ENCODE measurements around the gene SALL3.
"Not testable (repeated sequence)": the region's sequence is repeated elsewhere in the genome, so short reads cannot be mapped to it uniquely, and the experiment has no call there.

SALL3 gene

DNA sequence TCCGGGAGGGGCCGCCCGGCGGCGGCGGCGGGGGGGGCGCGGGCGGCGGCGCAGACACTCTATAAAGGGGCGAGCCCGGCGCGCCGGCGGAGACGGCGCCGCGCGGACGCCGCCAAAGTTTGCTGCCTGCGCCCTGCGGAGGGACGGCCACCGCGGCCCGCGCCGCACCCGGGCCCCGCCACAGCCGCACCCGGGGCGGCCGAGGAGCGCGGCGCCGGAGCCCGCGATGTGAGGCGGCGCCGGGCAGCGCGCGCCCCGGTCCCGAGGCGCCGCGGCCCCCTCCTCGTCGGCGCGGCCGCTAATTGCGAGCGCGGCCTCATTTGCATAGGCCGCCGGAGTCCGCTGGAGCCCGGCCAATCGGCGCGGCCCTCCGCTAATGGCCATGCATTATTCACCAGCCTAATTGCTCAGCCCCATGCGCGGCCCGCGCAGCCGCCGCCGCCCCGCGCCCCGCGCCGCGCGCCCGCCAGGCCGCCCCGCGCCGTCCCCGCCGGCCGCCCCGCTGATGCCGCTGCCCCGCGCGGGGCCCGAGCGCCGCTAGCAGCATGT is at the start of gene SALL3:
Gene SALL3, plus strand, starts transcription at position 89 of the 549 bp plus-strand sequence. Its CDS starts 457 bp downstream, at position 546.
- DNase-seq = no peak

DNA sequence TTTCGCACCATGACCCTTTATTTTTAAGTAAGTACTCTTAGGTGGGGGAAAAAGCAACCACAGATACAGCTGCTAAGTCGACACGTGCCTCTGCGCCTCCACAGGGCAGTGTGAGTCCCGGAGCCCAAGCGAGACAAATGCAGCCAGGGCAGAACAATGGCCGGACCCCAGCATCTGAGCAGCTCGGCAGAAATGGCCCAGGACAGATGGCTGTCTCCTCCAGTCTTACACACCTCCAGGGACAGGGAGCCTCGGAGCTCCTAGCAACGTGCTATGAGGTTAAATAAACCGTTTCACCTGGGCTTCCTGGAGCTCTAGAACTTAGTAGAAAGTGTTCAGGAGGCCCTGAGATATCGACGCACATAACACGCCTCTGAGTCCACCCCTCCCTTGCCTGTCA is 47.3 kb upstream of the SALL3 start:
- DNase-seq = no peak

DNA sequence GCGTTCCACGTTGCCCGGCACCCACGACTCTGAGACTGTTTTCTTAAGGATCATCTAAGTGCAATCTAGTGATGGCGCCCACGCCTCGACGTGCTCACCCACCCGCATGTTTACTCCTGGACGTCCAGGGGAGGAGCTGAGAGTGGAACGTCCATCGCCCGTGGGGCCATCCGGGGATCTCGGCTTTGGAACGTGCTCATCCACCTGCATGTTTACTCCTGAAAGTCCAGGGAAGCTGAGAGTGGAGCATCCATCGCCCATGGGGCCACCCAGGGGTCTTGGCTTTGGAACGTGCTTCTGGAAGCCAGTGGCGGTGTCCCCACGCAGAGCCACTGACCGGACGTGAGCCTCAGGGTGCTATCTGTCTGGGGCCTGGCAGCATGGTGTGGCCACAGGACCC is 45.6 kb upstream of the SALL3 start:
- no peak for DNase-seq

DNA sequence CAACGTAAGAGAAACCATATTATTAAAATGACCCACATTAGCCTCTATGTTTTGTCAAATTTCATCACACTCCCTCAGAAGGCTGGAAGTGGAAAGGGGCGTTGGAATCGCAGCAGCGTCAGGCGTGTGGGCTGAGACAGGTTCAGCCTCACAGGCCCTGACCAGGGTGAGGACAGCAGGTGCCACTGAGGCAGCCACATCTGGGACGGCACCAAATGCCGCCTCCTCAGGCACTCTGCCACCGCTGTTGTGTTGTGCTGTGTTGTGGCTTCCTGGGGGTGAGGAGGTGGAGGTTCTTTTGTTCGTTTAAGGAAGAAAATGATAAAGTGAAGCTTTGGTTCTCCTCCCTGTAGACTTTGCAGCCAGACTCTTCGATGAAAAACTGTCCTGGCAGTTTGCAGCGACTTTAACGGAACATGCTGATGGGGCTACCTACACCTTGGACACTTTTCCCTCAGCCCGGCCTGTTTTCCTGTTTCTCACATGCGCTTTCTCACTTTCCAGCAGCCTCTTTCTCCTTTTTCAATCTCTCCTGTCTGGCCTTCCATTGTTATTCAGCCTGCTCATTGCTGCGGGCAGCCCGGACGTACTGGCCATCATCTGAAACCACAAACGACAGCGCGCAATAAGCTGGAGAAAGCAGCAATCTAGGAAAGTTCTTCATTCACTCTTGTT is 44.9 kb upstream of the SALL3 start:
- no peak for DNase-seq

DNA sequence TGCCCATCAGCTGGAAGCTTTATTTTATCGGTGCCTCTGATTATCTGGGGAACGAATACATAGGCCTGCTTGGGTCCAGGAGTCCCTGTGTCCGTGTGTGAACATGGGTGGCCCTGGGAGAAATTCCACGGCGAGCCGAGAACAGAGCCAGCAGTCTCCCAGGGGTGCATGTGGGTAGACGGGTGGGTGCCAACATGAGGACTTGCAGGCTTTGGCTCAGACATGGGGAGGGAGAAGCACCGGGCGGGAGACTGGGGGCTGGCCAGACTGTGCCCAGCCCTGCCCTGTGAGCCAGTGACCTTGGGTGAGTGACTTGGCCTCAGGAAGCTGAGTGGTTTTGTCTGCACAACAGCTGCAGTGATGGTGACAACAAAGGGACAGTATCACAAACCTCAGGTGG is 44.2 kb upstream of the SALL3 start:
- DNase-seq = no peak

DNA sequence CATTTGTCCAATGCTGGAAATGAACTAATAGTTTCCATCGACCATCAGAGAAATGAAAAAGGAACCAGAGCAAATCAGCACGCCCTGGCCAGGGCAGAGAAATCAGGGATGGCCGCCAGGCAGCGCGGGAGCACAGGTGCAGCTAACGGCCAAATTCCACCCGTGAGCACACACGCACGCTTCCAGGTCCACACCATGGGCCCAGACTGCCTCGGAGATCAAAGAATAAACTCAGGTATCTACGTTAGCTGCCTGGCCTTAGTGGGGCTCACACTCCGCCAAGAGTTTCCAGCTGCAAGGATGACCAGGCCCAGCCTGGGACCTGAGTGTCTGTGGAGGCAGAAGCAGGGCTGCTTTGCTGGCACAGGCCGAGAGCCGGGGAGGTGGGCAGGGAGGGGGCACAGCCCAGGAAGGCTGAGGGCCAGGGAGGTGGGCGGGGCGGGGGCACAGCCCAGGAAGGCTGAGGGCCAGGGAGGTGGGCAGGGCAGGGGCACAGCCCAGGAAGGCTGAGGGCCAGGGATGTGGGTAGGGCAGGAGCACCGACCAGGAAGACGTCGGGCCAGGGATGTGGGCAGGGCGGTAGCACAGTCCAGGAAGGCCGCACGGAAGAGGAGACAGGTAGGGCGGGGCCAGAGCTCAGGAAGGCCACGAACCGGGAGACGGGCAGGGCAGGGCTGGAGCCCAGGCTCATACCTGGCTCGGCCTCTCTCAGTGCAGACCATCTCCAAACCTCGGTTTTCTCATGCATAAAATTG is 43.2 kb upstream of the SALL3 start:
- DNase-seq = no peak

DNA sequence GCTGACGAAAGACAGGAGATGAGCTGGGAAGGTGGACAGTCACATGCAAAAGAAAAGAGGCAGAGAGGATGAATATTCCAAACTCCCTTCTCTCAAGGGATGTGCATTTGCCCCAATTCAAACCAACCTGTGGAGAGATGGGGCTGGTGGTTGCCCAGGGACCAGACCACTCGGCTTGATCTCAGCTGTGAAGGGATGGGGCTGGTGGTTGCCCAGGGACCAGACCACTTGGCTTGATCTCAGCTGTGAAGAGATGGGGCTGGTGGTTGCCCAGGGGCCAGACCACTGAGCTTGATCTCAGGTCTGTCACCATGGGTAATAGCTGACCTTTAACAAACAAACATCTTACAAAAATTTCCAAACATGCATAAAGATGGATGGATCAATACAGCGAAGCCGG is 42.5 kb upstream of the SALL3 start:
- no peak for DNase-seq

DNA sequence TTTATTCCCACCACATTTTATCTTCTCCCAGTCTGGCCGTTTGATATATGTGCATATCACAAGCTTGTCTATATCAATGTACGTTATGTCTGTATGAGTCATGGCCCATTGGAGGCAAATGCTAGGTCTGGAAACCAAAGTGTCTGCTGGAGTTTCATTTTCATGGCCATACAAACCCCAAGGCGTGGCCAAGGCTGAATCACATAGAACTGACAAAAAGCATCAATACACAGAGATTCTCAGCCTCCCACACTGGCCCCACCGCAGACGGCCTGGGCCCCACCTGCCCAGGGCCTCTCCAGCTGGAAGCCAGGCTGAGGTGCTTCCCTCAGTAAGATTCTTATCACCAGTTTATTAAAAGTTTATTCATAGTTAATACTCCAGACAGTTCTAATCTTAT is 40.5 kb upstream of the SALL3 start:
- no peak for DNase-seq

DNA sequence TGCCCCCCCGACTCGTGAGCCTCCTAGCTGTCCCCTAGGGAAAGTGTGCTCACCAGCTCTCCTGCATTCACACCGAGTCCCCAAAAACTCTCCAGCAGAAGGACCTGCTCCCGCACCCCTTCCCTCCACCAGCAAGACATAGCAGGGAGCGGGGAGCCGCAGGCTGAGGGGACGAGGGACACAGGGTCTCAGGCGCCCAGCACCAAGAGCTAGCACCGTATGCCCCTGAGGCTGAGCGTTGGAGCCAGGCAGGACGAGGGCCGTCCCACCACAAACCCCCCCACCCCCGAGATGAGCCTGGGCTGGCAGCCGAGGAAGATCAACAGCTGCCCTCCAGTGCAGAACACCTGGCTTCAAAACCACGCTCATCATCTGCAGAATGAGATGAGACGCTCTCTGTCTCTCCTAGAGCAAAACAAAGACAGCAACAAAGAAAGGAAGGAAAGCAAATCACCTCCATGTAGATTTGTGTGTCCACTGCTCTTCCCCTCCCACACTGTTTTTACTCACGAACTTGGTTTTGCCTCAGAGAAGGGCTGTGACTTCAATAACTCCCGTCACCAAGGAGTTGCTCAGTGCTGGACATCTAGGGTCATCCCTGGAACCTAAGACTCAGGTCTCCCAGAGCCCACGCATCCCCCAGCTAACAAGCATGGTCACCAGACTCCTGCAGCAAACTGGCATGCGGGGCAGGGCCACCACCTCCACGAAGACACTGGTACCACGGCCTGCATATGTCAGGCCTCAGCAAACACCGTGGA is 39.7 kb upstream of the SALL3 start:
- DNase-seq = no peak

DNA sequence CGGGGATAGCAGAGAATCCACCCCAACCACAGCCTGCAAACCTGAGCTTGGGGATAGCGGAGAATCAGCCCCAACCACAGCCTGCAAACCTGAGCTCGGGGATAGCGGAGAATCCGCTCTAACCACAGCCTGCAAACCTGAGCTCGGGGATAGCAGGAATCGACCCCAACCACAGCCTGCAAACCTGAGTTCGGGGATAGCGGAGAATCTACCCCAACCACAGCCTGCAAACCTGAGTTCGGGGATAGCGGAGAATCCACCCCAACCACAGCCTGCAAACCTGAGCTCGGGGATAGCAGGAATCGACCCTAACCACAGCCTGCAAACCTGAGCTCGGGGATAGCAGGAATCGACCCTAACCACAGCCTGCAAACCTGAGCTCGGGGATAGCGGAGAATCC is 37.4 kb upstream of the SALL3 start:
- not testable (repeated sequence) for DNase-seq

DNA sequence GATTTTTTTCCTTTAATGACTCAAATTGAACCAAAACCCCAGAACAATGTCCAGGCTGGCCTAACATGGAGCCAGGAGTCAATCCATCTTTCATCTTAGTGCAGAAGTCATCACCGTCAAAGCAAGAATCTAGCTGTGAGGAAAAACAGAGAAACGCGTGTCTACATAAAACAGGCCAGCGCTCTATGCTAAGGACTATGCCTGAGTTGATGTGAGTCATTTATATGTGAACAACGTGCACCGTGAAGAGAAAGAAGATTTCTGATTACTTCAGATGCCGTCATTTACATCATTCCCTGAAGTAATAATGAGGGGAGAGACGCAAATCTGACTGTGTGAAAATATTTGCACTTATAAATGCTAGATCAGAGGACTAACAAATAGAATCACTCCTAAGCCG is 34.0 kb upstream of the SALL3 start:
- no peak for DNase-seq

DNA sequence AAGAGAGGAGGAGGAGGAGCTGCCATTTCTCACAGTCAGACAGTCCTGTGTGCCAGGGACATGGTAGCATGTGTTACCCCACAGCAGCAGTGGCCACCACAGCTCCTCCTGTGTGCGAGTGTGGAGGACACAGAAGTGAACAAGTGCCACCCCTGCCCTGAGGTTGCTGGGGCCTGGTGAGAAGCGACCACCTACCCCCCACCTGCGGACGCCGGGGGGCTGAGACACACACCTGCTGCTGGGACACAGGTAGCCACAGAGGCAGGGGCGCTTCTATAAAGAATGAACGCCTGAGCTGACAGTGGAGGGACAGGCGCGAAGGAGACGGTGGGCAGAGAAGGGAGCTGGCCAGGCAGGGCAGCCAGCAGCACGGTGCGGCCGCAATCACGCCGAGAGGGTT is 32.3 kb upstream of the SALL3 start:
- no peak for DNase-seq

DNA sequence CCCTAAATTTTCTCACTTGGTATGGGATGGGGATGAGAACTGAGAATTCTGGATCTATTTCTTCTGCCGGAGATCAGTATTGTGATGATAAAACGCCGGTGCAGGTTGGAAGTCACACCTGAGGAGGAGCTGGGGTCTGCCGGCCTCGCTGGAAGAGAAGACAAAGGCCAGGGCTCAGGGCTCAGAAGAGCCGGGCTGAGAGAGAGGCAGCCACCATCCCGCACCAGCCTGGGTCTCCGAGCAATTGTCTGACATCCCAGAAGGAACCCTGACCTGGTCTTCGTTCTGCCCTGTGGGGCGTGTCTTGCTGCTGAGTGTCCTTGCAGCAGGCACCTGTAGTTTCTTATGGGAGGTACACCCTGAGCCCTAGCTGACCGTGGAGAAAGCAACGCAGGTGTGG is 31.4 kb upstream of the SALL3 start:
- no peak for DNase-seq

DNA sequence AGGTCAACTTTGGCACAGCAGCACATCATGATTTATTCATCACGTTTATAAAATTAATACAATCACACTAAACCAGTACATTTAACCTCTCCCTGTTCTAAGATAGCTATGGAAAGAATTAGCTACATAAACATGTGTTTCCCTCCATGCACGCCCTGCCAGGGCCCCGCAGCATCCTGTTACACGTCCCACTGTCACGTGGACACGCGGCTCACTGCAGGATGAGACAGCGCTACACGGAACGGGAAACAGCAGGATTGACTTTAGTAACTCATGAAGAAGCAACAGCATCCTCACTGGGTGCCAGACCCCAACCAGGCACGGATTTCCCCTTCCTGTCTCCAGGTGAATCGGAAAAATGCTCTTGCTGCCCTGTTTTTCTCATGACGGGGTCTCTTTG is 30.9 kb upstream of the SALL3 start:
- no peak for DNase-seq

DNA sequence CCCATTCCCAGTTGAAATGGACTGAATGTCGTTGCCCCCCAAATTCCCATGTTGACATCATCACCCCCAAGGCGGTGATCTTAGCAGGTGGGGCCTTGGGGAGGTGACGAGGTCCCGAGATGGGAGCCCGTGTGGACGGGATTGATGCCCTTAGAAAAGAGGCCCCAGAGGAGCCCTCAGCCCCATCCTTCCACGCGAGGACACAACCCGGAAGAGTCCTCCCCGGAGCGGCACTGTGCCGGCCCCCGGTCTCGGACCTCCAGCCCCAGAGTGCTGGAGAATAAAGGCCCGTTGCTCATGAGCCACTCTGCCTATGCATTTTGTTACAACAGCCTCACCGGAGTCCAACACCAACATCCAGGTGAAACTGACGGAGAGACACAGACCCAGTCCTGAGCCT is 30.4 kb upstream of the SALL3 start:
- DNase-seq = no peak

DNA sequence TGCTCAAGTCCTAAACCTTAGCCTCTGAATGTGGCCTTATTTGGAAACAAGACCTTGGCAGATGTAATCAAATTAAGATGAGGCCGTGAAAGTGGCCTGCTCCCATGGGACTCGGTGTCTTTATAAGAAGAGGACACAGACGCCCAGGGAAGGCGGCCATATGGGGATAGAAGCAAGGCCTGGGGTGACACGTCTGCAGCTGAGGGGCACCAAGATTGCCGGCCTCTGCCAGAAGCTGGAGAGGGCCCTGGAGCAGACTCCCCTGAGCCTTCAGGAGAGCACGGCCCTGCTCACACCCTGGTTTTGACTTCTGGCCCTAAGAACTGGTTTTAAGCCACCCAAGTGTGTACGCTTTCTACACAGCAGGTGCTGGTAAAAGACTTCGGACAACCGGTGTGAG is 29.2 kb upstream of the SALL3 start:
- no peak for DNase-seq

DNA sequence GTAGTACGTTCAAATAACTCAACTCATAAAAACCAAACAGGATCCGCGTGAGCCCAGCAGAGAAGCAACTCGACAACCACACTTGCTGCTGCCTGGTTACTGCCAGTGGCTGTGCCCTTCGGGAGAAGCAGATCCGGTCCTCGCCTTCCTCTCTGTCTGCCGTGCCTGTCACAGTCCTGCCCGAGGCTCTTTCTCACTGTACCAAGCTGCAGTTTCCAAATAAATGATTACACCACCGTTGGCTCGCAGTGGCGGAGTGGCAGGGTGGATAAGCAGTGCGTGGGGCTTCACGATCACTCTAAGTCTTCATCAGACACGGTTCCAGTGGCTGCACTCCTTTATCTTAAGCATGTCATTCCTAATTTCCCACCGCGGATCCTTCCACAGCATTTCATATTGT is 26.1 kb upstream of the SALL3 start:
- DNase-seq = no peak

DNA sequence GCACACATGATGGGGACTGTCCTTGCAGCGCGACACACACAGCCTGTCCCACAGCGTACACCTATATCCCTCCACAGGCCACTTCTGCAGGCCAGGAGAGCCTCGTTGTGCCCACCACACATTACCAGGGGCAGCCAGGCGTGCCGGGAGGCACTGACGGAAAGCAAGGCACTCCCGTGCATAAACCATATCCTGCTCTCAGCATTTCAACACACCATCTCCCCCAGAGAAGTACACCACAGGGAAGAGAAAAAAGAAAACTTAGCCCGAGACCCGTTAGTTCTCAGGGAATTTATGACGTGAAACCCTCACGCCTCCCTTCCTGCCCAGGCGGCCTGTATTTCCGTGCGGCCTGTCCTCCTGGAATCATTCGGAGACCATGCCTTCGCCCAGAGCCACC is 24.6 kb upstream of the SALL3 start:
- DNase-seq = no peak

DNA sequence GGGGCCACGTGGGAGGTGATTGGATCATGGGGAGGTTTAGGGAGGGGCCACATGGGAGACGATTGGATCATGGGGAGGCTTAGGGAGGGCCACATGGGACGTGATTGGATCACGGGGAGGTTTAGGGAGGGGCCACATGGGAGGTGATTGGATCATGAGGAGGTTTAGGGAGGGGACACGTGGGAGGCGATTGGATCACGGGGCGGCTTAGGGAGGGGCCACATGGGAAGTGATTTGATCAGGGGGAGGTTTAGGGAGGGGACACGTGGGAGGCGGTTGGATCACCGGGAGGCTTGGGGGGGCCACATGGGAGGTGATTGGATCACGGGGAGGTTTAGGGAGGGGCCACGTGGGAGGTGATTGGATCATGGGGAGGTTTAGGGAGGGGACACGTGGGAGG is 22.5 kb upstream of the SALL3 start:
- DNase-seq = no peak

DNA sequence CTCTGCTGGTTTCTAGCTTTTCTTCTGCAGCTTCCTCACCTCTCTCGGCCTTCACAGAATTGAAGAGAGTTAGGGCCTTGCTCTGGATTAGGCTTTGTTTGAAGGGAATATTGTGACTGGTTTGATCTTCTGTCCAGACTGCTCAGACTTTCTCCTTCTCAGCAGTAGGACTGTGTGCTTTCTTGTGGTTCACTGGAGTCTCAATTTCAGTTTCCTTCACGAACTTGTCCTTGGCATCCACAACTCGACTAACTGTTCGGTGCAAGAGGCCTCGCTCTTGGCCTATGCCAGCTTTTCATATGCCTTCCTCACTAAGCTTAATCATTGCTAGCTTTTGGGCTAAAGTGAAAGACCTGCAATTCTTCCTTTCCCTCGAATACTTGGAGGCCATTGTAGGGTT is 18.9 kb upstream of the SALL3 start:
- no peak for DNase-seq

DNA sequence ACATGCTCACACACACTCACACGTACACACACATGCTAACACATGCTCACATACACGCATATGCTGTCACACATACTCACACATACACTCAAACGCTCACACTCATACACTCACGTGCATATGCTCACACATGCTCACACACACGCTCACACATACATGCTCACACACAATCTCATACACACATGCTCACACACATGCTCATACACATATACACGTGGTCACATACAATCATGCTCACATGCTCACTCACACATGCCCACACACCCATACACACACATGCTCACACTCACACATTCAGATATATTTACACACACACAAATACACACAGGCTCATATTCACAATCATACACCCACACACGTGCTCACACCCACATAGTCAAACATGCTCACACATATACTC is 17.5 kb upstream of the SALL3 start:
- DNase-seq = no peak

DNA sequence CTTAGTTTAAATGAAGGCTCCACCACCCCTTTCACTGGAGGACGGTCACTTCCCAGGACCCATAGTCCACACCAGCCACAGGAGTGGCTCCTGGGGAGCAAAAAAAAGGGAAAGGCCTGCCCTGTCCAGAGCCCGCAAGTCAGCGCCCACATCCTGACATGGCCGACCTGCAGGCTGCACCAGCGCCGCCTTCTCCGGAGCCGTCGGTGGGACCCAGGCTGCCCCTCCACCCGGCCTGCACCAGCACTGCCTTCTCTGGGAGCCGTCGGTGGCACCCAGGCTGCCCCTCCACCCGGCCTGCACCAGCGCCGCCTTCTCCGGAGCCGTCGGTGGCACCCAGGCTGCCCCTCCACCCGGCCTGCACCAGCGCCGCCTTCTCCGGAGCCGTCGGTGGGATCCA is 14.9 kb upstream of the SALL3 start:
- DNase-seq = not testable (repeated sequence)

DNA sequence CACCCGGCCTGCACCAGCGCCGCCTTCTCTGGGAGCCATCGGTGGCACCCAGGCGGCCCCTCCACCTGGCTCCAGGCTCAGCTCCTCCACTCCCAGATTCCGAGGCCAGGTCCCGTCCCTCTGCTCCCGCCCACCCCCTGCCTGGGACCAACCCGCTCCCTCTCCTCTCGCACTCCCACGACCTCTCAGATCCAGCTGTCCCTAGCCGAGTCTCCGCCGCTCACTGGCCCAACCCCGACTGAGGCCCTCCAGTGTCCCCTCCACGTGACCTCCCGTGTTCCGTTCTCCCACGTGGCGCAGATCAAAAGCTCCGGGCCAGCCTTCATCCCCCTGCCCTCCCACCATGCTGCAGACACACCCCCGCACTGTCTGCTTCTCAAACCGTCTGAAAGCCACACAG is 14.4 kb upstream of the SALL3 start:
- DNase-seq = no peak

Data from right forelimb (tissue), 1 donor.